NCI-H524 (cell line): Measurements from ENCODE around the gene OR7G1.
A peak's percentile ranks its signal among the peaks of the same experiment; 100 is the strongest.

ENCODE experiments used
- DNase-seq, 2 experiments: peaks; one replicate each; lab custom pipeline; 2025; lab: John Stamatoyannopoulos, UW

Gene OR7G1, protein sequence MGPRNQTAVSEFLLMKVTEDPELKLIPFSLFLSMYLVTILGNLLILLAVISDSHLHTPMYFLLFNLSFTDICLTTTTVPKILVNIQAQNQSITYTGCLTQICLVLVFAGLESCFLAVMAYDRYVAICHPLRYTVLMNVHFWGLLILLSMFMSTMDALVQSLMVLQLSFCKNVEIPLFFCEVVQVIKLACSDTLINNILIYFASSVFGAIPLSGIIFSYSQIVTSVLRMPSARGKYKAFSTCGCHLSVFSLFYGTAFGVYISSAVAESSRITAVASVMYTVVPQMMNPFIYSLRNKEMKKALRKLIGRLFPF

GRCh38 chr19:9115307-9115813, at the start of gene OR7G1:
OR7G1 (minus strand) TSS chr19:9115763; CDS start chr19:9115763, 0 bp downstream.
- DNase-seq = no peak

GRCh38 chr19:9165261-9165660, 49.7 kb upstream of the OR7G1 start:
- DNase-seq = no peak

GRCh38 chr19:9161427-9161826, 45.9 kb upstream of the OR7G1 start:
- DNase-seq = no peak

DNA sequence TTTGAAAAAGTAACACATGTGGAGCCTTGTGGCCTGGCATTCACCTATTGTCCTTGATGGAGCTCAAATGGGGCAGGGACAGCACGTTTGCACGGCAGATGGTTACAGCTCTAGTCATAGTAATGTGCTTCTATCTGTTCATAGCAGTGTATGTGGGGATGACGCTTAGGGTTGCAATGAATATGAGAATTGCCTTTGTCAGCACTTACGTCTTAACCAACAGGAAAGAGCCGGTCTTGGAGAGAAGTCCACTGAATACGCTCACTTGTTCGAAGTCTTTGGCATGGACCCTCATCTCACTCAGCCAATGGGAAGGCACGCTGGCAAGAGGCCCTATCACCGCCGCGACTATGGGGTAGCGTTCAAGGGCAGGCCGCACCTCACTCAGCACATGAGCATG, 44.3 kb upstream of the OR7G1 start:
- no peak for DNase-seq

- DNase-seq = no peak
Observed at GRCh38 chr19:9156304-9156703, 40.7 kb upstream of the OR7G1 start.

GRCh38 chr19:9155591-9155990, 40.0 kb upstream of the OR7G1 start:
- DNase-seq = no peak

DNA sequence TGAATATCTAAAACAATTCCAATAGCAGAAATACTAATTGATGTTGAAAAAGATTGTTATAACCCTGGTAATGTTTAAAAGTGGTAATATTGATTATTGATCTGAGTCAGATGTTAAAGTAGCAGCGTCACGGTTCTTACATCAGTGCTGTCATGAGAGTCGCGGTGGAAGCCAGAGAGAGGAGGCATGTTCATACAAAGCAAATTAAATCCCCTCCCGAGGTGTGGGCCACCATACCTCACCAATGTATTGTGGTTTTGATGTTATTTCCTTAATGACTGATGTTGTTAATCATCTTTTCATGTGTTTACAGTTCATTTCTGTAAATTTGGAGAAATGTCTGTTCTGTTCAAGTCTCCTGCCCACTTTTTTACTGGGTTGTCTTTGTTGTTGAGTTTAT, 35.8 kb upstream of the OR7G1 start:
- DNase-seq = no peak

- no peak for DNase-seq
Observed at GRCh38 chr19:9150650-9151049, 35.1 kb upstream of the OR7G1 start.

- no peak for DNase-seq
Observed at GRCh38 chr19:9149997-9150396, 34.4 kb upstream of the OR7G1 start.

GRCh38 chr19:9148697-9149096, 33.1 kb upstream of the OR7G1 start:
- no peak for DNase-seq

GRCh38 chr19:9146882-9147281, 31.3 kb upstream of the OR7G1 start:
- no peak for DNase-seq

DNA sequence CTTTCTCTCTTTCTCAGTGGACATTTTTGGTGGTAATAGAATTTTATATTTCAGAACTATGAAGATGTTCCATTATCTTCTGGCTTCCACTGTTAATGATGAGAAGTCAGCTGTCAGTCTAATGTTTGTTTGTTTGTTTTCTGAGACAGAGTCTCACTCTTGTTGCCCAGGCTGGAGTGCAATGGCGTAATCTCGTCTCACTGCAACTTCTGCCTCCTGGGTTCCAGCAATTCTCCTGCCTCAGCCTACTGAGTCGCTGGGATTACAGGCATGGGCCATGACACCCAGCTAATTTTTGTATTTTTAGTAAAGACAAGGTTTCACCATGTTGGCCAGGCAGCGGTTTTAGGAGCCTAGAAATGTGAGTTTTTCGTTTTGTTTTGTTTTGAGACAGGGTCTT, 29.4 kb upstream of the OR7G1 start:
- DNase-seq = no peak

GRCh38 chr19:9140159-9140874, 24.8 kb upstream of the OR7G1 start, which contains the start of gene ZNF317:
ZNF317 (plus strand) TSS chr19:9140397; CDS start chr19:9156017, 15,620 bp downstream.
- peak; percentile 82 to 94 for DNase-seq

DNA sequence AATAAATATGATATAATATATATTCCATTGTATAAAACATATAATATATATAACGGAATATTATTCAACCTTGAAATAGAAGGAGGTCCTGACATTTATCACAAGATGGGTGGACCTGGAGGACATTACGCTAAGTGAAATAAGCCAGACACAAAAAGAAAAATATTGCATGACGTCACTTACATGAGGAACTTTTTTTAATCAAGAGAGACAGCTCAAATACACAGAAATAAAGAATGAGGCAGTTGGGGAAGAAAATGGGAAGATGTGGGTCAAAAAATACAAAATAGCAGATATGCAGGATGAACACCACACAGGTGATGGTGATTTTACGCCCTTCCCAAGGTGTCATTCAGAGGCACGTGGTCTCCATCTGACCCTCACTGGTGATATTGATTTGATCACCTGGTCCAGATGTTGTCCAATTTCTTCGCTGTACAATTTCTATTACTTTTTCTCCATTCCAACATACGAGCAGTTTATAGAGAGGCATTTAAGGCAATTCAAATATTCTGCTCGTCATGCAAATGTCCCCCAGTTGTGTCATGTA, 24.1 kb upstream of the OR7G1 start:
- no peak for DNase-seq

GRCh38 chr19:9132422-9132821, 16.9 kb upstream of the OR7G1 start:
- no peak for DNase-seq

DNA sequence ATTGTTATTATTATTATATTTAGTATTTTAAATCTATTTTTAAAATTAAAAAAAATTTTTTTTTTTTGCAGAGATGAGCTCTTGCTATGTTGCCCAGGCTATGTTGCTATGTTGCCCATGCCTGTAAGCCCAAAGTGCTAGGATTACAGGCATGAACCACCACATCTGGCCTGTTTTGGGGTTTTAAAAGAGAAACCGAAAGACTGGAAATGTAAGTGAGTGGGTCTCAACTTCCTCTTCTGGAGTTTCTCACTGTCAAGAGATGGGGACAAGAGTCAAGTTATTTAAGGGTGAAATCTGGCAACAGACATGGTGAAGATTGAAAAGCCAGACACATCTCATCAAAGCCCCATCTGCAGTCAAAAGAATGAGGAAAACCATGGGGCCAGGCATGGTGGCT, 15.4 kb upstream of the OR7G1 start:
- no peak for DNase-seq

DNA sequence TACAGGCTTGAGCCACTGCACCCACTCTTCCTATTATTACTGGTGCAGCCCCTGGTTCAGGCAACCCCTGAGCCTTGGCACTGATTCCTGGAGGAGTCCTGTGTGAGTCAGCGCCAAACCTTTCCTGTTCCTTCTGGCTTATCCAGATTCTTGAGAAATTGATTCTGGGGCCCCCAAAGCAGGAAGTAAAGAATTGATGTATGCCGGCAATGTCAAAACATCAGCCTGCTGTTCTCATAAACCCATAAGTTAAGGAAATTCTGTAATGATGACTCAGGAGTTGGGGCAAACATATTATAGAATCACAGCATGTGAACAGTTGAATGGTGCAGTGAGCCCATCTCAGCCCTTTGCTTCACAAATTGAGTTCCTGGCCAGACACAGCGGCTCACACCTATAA, 12.6 kb upstream of the OR7G1 start:
- DNase-seq = no peak

DNA sequence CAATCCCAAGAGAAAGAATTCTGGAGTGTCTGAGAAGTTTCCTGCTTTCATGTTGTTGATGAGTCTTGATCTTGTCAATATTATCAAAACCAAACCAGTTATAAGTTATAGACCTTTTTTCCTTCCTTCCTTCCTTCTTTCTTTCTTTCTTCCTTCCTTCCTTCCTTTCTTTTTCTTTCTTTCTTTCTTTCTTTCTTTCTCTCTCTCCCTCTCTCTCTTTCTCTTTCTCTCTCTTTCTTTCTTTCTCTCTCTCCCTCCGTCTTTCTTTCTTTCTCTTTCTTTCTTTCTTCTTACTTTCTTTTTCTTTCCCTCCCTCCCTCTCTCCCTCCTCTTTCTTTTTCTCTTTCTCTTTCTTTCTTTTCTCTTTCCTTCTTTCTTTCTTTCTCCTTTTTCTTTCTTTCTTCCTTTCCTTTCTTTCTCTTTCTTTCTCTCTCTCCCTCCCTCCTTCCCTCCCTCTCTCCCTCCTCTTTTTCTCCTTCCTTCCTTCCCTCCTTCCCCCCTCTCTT, 11.4 kb upstream of the OR7G1 start, which contains the start of gene OR7G3:
TSS of gene OR7G3 (minus strand) at position 51 of the 506 bp plus-strand sequence. CDS start at position 51, 0 bp downstream.
- no peak for DNase-seq

GRCh38 chr19:9116547-9116946, 984 bp upstream of the OR7G1 start:
- no peak for DNase-seq

DNA sequence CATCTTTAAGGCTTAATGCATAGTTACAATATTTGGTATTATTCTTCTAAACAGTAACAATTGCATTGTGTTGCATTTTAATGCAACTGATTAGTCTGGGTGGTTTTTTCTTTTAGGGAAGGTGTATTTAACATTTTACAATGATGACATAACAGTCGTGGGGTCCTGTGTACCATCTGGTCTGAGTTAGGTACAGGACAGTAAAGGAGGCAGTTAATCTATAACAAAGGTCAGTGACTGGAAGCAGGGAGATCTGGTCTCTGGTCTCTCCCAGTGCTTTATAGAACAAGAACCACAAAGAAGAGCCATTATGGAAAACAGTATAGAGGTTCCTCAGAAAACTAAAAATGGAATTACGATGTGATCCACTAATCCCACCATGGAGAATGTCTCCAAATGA, 5.6 kb downstream of the OR7G1 start:
- DNase-seq = no peak

- no peak for DNase-seq
Observed at GRCh38 chr19:9107375-9107774, 8.2 kb downstream of the OR7G1 start, which contains the start of gene OR7G2. OR7G2 (minus strand) TSS chr19:9107475; CDS start chr19:9103243, 4,232 bp downstream.

DNA sequence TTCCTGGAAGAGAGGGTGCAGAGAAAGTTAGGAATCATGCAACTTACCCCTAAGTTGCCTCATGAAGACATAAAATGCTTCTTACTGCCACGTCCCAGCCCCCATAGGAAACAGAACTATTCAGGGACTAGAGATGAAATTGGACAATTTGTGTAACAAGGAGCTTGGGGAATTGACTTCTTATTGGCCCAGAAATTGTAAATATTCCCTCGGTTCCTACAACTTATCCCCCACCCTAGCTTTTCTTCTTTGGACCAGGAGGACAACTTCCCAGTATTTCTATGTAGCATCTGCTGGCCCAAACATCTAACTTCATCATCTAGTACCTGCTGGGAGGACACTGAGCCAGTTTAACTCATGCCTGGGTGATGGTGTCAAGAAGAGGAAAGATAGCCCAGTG, 28.8 kb downstream of the OR7G1 start, which contains the start of gene OR1M1:
TSS of gene OR1M1 (plus strand) at position 301 of the 400 bp plus-strand sequence. CDS start 6,184 bp downstream, outside the sequence.
- no peak for DNase-seq
